Hematopoietic multipotent progenitor cell treated with erythropoietin and hydrocortisone succinate and interleukin-3 and kit ligand, for 4 days (in vitro differentiated cells): ENCODE measurements around the gene THAP6.
"Not testable (repeated sequence)": the region's sequence is repeated elsewhere in the genome, so short reads cannot be mapped to it uniquely, and the experiment has no call there.

ENCODE experiments used
- DNase-seq: peaks from one replicate; pipeline ENCODE4 v3.0.0-alpha.2; 2015

The THAP6 gene

DNA sequence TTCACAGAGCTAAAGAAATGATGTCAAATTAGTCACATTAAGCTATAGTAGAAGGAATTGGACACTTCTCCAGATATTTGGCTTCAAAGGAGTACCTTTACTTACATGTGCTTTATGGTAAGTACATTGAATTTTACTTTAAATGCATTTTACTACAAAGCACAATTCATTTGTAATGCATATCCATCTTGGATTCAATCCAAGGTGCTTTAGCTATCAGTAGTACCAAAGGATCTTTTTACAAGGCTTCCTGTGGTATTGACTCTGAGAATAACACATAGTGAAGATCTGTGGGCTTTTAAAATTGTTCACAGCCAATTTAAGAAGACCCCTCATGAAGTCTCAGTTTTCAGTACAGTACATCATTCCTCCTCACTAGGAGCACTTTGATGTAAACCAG lies 13.2 kb downstream of the THAP6 start:
- DNase-seq: no peak

DNA sequence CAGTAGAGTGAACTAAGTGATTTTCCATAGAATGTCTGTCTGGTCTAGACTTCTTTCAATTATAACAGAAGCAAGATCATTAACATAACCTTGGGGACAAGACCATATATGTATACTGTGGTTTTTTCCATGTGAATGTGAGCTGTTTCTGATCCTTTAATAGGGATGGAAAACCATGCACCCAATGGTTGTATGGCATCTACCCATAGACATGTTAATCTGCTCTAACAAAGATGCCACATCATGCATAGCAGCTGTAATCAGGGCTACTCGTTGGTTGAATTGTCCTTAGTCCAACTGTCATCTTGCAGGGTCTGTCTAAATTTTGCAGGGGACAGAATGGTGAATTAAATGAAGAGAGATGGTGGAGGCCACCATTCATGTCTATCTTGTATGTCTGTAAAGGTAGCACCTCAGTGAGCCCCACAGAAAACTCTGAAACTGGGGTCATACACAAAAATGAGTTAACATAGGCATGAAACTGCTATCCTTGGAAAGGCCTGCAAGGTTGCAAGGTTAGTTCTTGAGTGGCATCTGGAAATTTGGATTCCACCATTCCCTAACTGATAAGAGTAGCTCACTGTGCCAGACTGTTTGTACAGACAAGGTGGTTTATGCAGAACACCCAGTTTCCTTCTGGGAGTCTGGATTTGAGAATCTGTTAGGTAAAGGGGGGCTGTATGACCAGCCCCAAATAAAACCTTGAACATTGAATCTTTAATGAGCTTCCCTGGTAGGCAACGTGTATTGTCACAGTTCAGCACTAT lies 16.5 kb downstream of the THAP6 start:
- no peak for DNase-seq

- not testable (repeated sequence) for DNase-seq
Observed at GRCh38 chr4:75531536-75532143, 17.4 kb downstream of the THAP6 start.

- DNase-seq: not testable (repeated sequence)
Observed at GRCh38 chr4:75533339-75533887, 19.1 kb downstream of the THAP6 start.

DNA sequence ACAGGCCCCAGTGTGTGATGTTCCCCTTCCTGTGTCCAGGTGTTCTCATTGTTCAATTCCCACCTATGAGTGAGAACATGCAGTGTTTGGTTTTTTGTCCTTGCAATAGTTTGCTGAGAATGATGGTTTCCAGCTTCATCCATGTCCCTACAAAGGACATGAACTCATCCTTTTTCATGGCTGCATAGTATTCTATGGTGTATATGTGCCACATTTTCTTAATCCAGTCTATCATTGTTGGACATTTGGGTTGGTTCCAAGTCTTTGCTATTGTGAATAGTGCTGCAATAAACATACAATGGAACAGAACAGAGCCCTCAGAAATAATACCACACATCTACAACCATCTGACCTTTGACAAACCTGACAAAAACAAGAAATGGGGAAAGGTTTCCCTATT lies 19.7 kb downstream of the THAP6 start:
- DNase-seq: not testable (repeated sequence)

DNA sequence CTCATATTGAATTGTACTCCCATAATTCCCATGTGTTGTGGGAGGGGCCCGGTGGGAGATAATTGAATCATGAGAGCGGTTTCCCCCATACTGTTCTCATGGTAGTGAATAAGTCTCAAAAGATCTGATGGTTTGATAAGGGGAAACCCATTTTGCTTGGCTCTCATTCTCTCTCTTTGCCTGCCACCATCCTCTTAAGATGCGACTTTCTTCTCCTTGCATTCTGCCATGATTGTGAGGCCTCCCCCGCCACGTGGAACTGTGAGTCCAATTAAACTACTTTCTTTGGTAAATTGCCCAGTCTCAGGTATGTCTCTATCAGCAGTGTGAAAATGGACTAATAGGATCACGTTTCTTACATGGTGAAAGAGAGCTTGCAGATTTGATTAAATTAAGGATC lies 23.0 kb downstream of the THAP6 start:
- DNase-seq: not testable (repeated sequence)

- no peak for DNase-seq
Observed at GRCh38 chr4:75542824-75543223, 28.6 kb downstream of the THAP6 start.

DNA sequence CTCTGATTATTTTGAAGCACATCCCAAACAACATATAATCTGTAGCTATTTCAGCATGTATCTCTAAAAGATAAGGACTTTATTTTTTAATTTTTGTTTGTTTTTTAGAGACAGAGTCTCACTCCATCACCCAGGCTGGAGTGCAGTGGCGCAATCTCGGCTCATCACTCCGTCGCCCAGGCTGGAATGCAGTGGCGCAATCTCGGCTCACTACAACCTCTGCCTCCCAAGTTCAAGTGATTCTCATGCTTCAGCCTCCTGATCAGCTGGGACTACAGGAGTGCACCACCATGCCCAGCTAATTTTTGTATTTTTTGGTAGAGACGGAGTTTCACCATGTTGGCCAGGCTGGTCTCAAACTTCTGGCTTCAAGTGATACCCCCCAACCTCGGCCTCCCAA lies 29.9 kb downstream of the THAP6 start:
- not testable (repeated sequence) for DNase-seq

DNA sequence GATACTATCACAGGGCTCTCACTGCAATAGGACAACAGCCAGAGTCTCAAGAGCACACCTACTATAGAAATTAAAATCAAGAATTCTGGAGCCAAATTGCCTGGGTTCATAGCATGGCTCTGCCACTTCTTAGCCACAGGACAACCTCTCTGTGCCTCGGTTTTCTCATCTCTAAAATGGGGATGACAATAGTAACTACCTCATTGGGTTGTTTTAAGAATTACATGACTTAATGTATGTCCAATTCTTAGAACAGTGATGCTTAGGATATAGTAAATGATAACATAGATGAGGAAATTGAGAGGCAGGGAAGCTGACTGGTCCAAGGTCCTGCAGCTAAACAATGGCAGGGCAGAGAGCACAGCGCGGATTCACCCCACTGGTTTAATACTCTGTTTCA lies 30.6 kb downstream of the THAP6 start:
- no peak for DNase-seq

- no peak for DNase-seq
Observed at GRCh38 chr4:75545526-75545925, 31.3 kb downstream of the THAP6 start.

- peak; percentile 45 for DNase-seq
Observed at GRCh38 chr4:75547647-75548387, 33.5 kb downstream of the THAP6 start.

DNA sequence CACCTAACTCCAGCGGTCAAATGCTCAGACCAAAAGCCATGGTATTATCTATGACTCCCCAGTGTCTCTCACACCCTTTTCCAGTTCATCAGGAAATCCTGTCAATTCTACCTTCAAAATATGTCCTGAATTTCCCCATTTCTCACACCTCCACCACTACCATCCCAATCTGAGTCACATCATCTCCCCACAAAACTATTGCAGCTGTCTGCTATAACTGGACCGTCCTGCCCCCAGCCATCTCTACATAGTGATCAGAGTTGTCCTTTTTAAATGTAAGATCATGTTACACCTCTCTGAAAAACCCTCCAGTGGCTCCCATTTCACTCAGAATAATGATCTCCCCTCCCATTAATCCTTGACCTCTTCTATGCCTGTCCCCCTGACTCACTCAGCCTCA lies 34.7 kb downstream of the THAP6 start:
- DNase-seq: no peak

DNA sequence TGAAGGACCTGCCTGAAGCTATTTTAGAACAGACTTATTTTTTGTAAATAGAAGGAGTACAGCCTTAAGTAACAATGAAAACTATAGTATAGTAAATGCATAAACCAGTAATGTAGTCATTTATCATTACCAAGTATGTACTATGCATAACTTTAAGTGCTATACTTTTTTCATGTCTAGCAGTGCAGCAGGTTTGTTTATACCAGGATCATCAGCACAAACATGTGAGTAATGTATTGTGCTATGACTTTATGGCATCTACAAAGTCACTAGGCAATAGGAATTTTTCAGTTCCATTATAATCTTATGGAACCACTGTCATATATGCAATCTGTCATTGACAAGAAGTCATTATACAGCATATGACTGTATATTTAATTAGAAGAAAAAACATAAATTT lies 38.2 kb downstream of the THAP6 start:
- DNase-seq: no peak

DNA sequence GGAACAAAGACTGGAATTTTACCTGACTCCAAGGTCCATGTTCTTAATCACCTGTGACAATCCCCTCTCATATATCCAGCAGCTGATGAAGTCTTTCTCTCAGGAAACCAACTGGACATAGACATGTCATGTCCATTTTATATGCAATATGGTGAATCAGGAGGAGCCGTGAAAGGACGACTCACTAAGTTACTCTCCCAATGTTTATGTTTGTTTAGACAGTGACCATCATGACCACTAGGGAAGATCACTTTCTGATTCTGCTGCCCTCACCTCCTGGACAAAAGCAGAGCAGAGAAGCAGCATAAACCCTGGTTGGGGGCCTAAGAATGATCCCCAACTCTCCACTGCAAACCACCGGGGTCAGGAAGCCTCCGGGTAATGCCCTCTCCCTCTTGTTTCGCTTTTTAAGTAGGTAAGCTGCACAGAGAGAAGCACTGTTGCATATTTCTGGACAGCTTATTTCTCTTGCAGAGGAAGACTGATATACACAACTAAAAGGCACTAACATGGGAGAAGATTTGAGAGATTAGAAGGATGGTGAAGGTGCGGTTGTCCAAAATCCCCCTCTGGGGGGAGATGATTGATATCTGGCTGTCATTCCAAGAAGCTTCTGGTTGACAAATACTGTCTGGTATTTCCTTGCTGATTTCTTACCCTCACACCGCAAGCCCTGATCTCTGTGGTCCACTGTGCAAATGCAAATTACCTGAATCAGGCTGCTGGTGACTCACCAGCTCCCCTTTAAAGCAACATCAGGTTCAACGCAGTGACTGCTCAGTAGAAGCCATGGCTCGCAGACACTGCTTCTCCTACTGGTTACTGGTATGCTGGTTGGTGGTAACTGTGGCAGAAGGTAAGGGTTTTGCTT lies 41.3 kb downstream of the THAP6 start, which contains the start of gene ODAPH:
TSS of gene ODAPH (plus strand) at position 773 of the 871 bp plus-strand sequence. CDS start at position 790, 17 bp downstream.
- DNase-seq: no peak

GRCh38 chr4:75557696-75558095 lies 43.4 kb downstream of the THAP6 start:
- DNase-seq: no peak

DNA sequence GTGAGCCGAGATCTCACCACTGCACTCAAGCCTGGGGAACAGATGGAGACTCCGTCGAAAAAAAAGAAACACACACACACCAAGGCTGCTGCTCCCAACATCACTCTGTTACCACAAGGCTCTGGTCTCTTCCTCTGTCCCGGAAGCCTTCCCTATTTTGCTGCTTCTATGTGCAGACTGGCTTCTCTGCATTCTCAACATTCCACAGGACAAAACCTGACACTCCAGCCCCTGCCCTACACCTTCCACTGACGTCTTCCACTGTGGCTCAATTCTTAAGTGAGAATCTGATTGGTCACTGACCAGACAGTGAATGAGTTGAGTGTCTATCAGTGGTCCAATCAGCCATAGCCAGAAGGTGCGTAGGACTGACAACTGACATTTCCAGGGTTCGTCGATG lies 47.5 kb downstream of the THAP6 start:
- DNase-seq: no peak

DNA sequence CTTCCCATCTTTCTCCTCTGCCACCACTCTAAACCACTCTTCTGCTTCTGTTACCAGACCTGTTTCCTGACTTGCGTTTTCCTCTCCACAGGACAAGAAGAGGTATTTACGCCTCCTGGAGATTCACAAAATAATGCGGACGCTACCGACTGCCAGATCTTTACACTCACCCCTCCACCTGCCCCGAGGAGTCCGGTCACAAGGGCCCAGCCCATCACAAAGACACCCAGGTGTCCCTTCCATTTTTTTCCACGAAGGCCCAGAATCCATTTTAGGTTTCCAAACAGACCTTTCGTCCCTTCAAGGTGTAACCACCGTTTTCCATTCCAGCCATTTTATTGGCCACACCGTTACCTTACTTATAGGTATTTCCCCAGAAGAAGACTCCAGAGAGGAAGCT lies 49.8 kb downstream of the THAP6 start:
- DNase-seq: no peak

GRCh38 chr4:75565481-75565880 lies 51.2 kb downstream of the THAP6 start:
- peak; percentile 67 for DNase-seq

- DNase-seq: no peak
Observed at GRCh38 chr4:75566911-75567310, 52.6 kb downstream of the THAP6 start.

DNA sequence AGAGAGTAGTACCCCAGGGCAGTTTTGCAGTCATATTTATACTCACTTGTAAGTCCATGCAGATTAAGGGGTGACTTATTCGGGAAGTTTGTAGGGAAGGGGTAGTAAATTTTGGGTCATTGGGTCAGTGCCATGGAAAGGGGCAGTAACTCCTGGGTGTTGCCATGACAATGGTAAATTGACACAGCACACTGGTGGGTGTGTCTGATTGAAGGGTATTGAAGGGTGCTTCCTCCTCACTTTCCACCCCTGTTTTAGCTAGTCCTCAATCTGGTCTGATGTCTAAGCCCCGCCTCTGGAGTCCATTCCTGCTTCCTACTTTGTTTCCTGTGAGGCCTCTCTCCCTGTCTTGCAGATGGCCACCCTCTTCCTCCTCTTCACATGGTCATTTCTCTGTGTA lies 53.5 kb downstream of the THAP6 start:
- DNase-seq: no peak
